Endothelial cell of umbilical vein (primary cell): Measurements from ENCODE around the gene EPYC. TPM values are rescaled to one million over a fixed set of nuclear protein-coding genes. Genes with fewer than 3 reads are reported as not detected.

Source experiments
- BruUV-seq: library from RNA; stranded (reverse); fragments of 400-500 nt; replicated peaks from 2 replicates; lab custom pipeline; 2021; lab: Mats Ljungman, UMichigan
- CTCF ChIA-PET: fragments of 300-600, 350-600 bp; sonication (Branson Sonifier 250); formaldehyde crosslinking; loops from one replicate; lab custom pipeline; 2021; ENCODE audit warnings: antibody characterized with exemption, inconsistent platforms; lab: Charles Lee
- POLR2A ChIA-PET: fragments of 300-600, 350-600 bp; sonication (Branson Sonifier 250); formaldehyde crosslinking; loops from one replicate; lab custom pipeline; 2021; ENCODE audit warnings: antibody characterized with exemption, inconsistent platforms; lab: Charles Lee
- DNase-seq: peaks from one replicate; pipeline ENCODE4 v3.0.0-alpha.2; 2011; ENCODE audit warnings: low read depth, low spot score
- FAIRE-seq: peaks from 2 replicates; lab custom pipeline; 2011; peaks lifted over from hg19 to GRCh38; lab: Jason Lieb, UNC
- H2AFZ ChIP-seq: 2 replicates; pipeline ENCODE4 v1.6.0; 2012; ENCODE audit warnings: low read depth, low read length, control low read depth, inconsistent platforms
- H3K27ac ChIP-seq: 2 replicates; pipeline ENCODE4 v1.5.1; 2011; ENCODE audit warnings: low read depth, mild to moderate bottlenecking, control low read depth, low read length, moderate library complexity; ENCODE audit not compliant: insufficient read depth
- H3K27me3 ChIP-seq, 2 experiments: 2 replicates each; pipeline versions ENCODE4 v1.6.0 to v1.6.1; 2011; ENCODE audit warnings: low read length in 2 of 2, mixed read lengths in 1 of 2; ENCODE audit not compliant: control insufficient read depth in 2 of 2, insufficient read depth in 2 of 2
- H3K36me3 ChIP-seq, 2 experiments: 2 replicates in 1 of 2; 3 replicates in 1 of 2; pipeline ENCODE4 v1.5.1; 2011; ENCODE audit warnings: low read length in 2 of 2, mild to moderate bottlenecking in 1 of 2, moderate library complexity in 1 of 2; ENCODE audit not compliant: control insufficient read depth in 2 of 2, insufficient read depth in 2 of 2; ENCODE audit errors: extremely low read depth in 1 of 2
- H3K4me1 ChIP-seq: 3 replicates; pipeline ENCODE4 v1.5.1; 2011; ENCODE audit warnings: mild to moderate bottlenecking, low read length; ENCODE audit not compliant: control insufficient read depth, insufficient read depth; ENCODE audit errors: extremely low read depth
- H3K4me2 ChIP-seq: 2 replicates; pipeline ENCODE4 v1.6.1; 2011; ENCODE audit warnings: low read length, control low read depth, mixed read lengths; ENCODE audit not compliant: insufficient read depth
- H3K4me3 ChIP-seq, 3 experiments: fragments of 200-600 bp in 1 of 3; sonication (generic), shearing (Covaris generic) in 1 of 3; replicated peaks in 1 of 3; 2 replicates each; pipeline ENCODE4 v1.5.1; 2011 to 2016; ENCODE audit warnings: control low read depth in 3 of 3, low read length in 3 of 3, mild to moderate bottlenecking in 2 of 3, inconsistent platforms in 1 of 3, low read depth in 1 of 3, moderate library complexity in 1 of 3; ENCODE audit not compliant: insufficient read depth in 1 of 3
- H3K79me2 ChIP-seq: 2 replicates; pipeline ENCODE4 v1.6.0; 2012; ENCODE audit warnings: low read length, inconsistent platforms; ENCODE audit not compliant: control insufficient read depth, insufficient read depth
- H3K9ac ChIP-seq: replicated peaks from 2 replicates; pipeline ENCODE3; 2011; ENCODE audit warnings: low read length, control low read depth; ENCODE audit not compliant: insufficient read depth; ENCODE audit errors: extremely low read depth
- H3K9me1 ChIP-seq: replicated peaks from 3 replicates; pipeline ENCODE4 v1.6.0; 2011; ENCODE audit warnings: mild to moderate bottlenecking, low read length; ENCODE audit not compliant: control insufficient read depth, insufficient read depth; ENCODE audit errors: extremely low read depth
- H3K9me3 ChIP-seq: replicated peaks from 2 replicates; pipeline ENCODE4 v1.5.1; 2012; ENCODE audit warnings: low read length, inconsistent platforms; ENCODE audit not compliant: control insufficient read depth, insufficient read depth
- H4K20me1 ChIP-seq: replicated peaks from 2 replicates; pipeline ENCODE3; 2011; ENCODE audit warnings: mild to moderate bottlenecking, low read length; ENCODE audit not compliant: control insufficient read depth, insufficient read depth; ENCODE audit errors: extremely low read depth
- CTCF ChIP-seq, 2 donors: IDR thresholded peaks; 1 replicate in 1 of 2; 2 replicates in 1 of 2; pipeline ENCODE4 v1.5.1; 2011; ENCODE audit warnings: low read length in 2 of 2, mild to moderate bottlenecking in 2 of 2, moderate library complexity in 2 of 2, control low read depth in 1 of 2, inconsistent platforms in 1 of 2, low read depth in 1 of 2; ENCODE audit not compliant: insufficient read depth in 1 of 2; ENCODE audit errors: extremely low read depth in 1 of 2
- EZH2 ChIP-seq: IDR thresholded peaks from 2 replicates; pipeline ENCODE4 v1.6.1; 2012; ENCODE audit warnings: borderline replicate concordance, low read depth, mild to moderate bottlenecking, moderate library complexity, low read length, inconsistent platforms; ENCODE audit not compliant: severe bottlenecking
- FOS ChIP-seq: IDR thresholded peaks from 2 replicates; pipeline ENCODE4 v1.6.1; 2011; ENCODE audit warnings: mild to moderate bottlenecking, low read length, moderate library complexity, borderline replicate concordance; ENCODE audit not compliant: insufficient read depth
- GATA2 ChIP-seq: IDR thresholded peaks from 2 replicates; pipeline ENCODE4 v1.7.0; 2011; ENCODE audit warnings: low read depth, mild to moderate bottlenecking, moderate library complexity, mixed read lengths, low read length; ENCODE audit not compliant: insufficient read length, insufficient read depth
- JUN ChIP-seq: IDR thresholded peaks from 2 replicates; pipeline ENCODE4 v1.6.1; 2011; ENCODE audit warnings: borderline replicate concordance, low read depth; ENCODE audit not compliant: insufficient read length, insufficient read depth
- MAX ChIP-seq: IDR thresholded peaks from 2 replicates; pipeline ENCODE4 v1.6.1; 2011; ENCODE audit not compliant: insufficient read depth, insufficient read length
- MYC ChIP-seq: IDR thresholded peaks from one replicate; pipeline ENCODE4 v1.6.1; 2011; ENCODE audit warnings: mild to moderate bottlenecking, low read depth, low read length
- POLR2A ChIP-seq: IDR thresholded peaks from 2 replicates; pipeline ENCODE4 v1.6.1; 2012; ENCODE audit warnings: low read depth, mild to moderate bottlenecking, control low read depth, low read length
- POLR2AphosphoS5 ChIP-seq: IDR thresholded peaks from 2 replicates; pipeline ENCODE4 v1.6.1; 2012; ENCODE audit warnings: low read depth, mild to moderate bottlenecking, control low read depth, low read length, moderate library complexity; ENCODE audit not compliant: insufficient read depth
- dilution Hi-C: fragments of 300-500 bp; cut with MboI; formaldehyde crosslinking; loops from one replicate; pipeline ENCODE4 v1.15.0; 2019; ENCODE audit warnings: low sequenced_read_pairs; ENCODE audit not compliant: extremely low pct_ligation_motif_present
- intact Hi-C: fragments of 100-400 bp; cut with micrococcal nuclease; formaldehyde crosslinking; loops from one replicate; pipeline ENCODE4 v1.10.0; 2022
- polyA plus RNA-seq, 4 experiments: library from polyadenylated mRNA; depleted of rRNA in 3 of 4; stranded (reverse) in 3 of 4; unstranded in 1 of 4; fragments of >200 nt; gene quantifications; 2 replicates each; pipeline versions ENCODE4 v1.2.1 to v1.2.3, GENCODE V29; 2011 to 2012; ENCODE audit warnings: missing spikeins in 1 of 4
- total RNA-seq: library from RNA; stranded (reverse); gene quantifications from 2 replicates; pipeline ENCODE4 v1.2.3, GENCODE V29; 2021

Gene EPYC
- total and polyA plus RNA-seq, 2 donors (not counting 3 experiments of a cell fraction or from before 2014, with no cell fraction given) = not detected

- no peaks in the 10 kb centered on the region for H3K79me2 ChIP-seq
- no peak overlapping the region for H3K9ac ChIP-seq
- dilution Hi-C loops = no loop called here
- peak; percentile 62 for FAIRE-seq
- no TSS peak for BruUV-seq
- ChIA-PET CTCF (interaction anchor here (0.7 to 1.3 kb wide), 5 partner anchors 14 to 529 kb away, joined by 3 to 6 read pairs (median 3); no protein-coding TSS in a partner anchor), POLR2A (no interaction called here)
- H3K9me1 ChIP-seq = no peaks in the 10 kb centered on the region
- H3K36me3 ChIP-seq = no peaks in the 10 kb centered on the region
- DNase-seq = peak; percentile 77
- peaks cover 9% of the 10 kb centered on the region for H3K4me1 ChIP-seq
- no peaks in the 10 kb centered on the region for H3K9me3 ChIP-seq
- intact Hi-C loops = no loop called here
- H3K27me3 ChIP-seq = no peaks in the 10 kb centered on the region
- no peak overlapping the region for H3K4me3 ChIP-seq
- no peak overlapping the region for H2AFZ ChIP-seq
- peak overlapping the region; percentile 15 for H3K27ac ChIP-seq
- no peak overlapping the region for H3K4me2 ChIP-seq
- no peaks in the 10 kb centered on the region for H4K20me1 ChIP-seq
- TF ChIP-seq GATA2 (no peak), JUN (peak; percentile 67), FOS (no peak)
Observed at GRCh38 chr12:91009319-91009950, 4.7 kb upstream of the EPYC start.

- H3K9me3 ChIP-seq = no peaks in the 10 kb centered on the region
- dilution Hi-C loops = no loop called here
- BruUV-seq = no TSS peak
- CTCF ChIA-PET = no interaction called here
- H3K79me2 ChIP-seq = no peaks in the 10 kb centered on the region
- POLR2A ChIA-PET = no interaction called here
- TF ChIP-seq POLR2A = no peak
- TF ChIP-seq MYC = no peak
- TF ChIP-seq JUN = no peak
- no peak for TF ChIP-seq CTCF (IDR thresholded peaks at IDR 0.05; ENCODE audit: extremely low read depth in 1 of 2, insufficient read depth in 1 of 2, low read depth in 1 of 2, low read length in 2 of 2)
- no peak for TF ChIP-seq GATA2
- no peak for TF ChIP-seq EZH2
- no peak for TF ChIP-seq MAX
- TF ChIP-seq POLR2AphosphoS5 = no peak
- no peak for TF ChIP-seq FOS
- H3K4me1 ChIP-seq = peaks cover 9% of the 10 kb centered on the region
- H3K27ac ChIP-seq = no peak overlapping the region
- no peak overlapping the region for H2AFZ ChIP-seq
- no peak for DNase-seq
- H4K20me1 ChIP-seq = no peaks in the 10 kb centered on the region
- no peaks in the 10 kb centered on the region for H3K27me3 ChIP-seq
- H3K4me3 ChIP-seq = no peak overlapping the region
- H3K36me3 ChIP-seq = no peaks in the 10 kb centered on the region
- no peak overlapping the region for H3K9ac ChIP-seq
- intact Hi-C loops = no loop called here
- no peaks in the 10 kb centered on the region for H3K9me1 ChIP-seq
- no peak for FAIRE-seq
- H3K4me2 ChIP-seq = no peak overlapping the region
Observed at GRCh38 chr12:91007531-91008290, 2.9 kb upstream of the EPYC start.
